Esophagus (tissue), 2 donors: ENCODE results near the gene DHRS9. TPM values are rescaled to one million over a fixed set of nuclear protein-coding genes. Genes with fewer than 3 reads are reported as not detected.

Experiments
- H3K27ac ChIP-seq, 2 donors: one replicate each; pipeline ENCODE4 v1.5.1; 2013; ENCODE audit warnings: low read depth in 2 of 2, mild to moderate bottlenecking in 2 of 2, inconsistent platforms in 1 of 2, low read length in 1 of 2, moderate library complexity in 1 of 2
- H3K27me3 ChIP-seq, 2 donors: one replicate each; pipeline ENCODE4 v1.6.1; 2013; ENCODE audit warnings: low read length in 2 of 2, control low read depth in 1 of 2, mild to moderate bottlenecking in 1 of 2; ENCODE audit not compliant: insufficient read depth in 2 of 2, control insufficient read depth in 1 of 2
- H3K36me3 ChIP-seq, 2 donors: one replicate each; pipeline ENCODE4 v1.6.1; 2013; ENCODE audit warnings: low read length in 1 of 2; ENCODE audit not compliant: control insufficient read depth in 2 of 2, insufficient read depth in 2 of 2
- H3K4me1 ChIP-seq, 2 donors: one replicate each; pipeline ENCODE4 v1.6.1; 2013; ENCODE audit warnings: low read length in 1 of 2; ENCODE audit not compliant: control insufficient read depth in 2 of 2, insufficient read depth in 2 of 2
- H3K4me3 ChIP-seq, 2 donors: one replicate each; pipeline ENCODE4 v1.5.1; 2013; ENCODE audit warnings: low read length in 2 of 2, mild to moderate bottlenecking in 2 of 2, low read depth in 1 of 2, moderate library complexity in 1 of 2
- H3K9me3 ChIP-seq, 2 donors: one replicate each; pipeline ENCODE4 v1.6.1; 2013; ENCODE audit warnings: mild to moderate bottlenecking in 2 of 2, low read depth in 1 of 2, low read length in 1 of 2, moderate library complexity in 1 of 2; ENCODE audit not compliant: control insufficient read depth in 2 of 2, insufficient read depth in 1 of 2
- WGBS, 2 donors: extraction: QIAGEN DNeasy Blood & Tissue Kit; methylation state at CpG; one replicate each; pipeline ENCODE4 v1.1.7; 2013; 5-methylcytosine and 5-hydroxymethylcytosine counted together
- polyA plus RNA-seq, 2 donors: library from polyadenylated mRNA; stranded (reverse); fragments of 200-250 nt; gene quantifications; one replicate each; pipeline ENCODE4 v1.2.3, GENCODE V29; 2013
- donor health status: healthy with polysubstance abuse.
- donor health status: Bipolar disorder and iron deficiency.

The DHRS9 gene
- polyA plus RNA-seq, 2 donors, result 9.2 to 33.4 TPM

- no peaks in the 10 kb centered on the region for H3K4me1 ChIP-seq
- no peaks in the 10 kb centered on the region for H3K9me3 ChIP-seq
- H3K36me3 ChIP-seq, result no peaks in the 10 kb centered on the region
- peak overlapping the region in 1 of 2 donors; percentile 41 for H3K27ac ChIP-seq
- H3K4me3 ChIP-seq, result no peak overlapping the region
- WGBS, 2 donors, result 66 to 85% methylated on average over 3 of the region's 3 CpGs
- H3K27me3 ChIP-seq, result no peaks in the 10 kb centered on the region
Measured at GRCh38 chr2:169073211-169073962, 4.0 kb downstream of the DHRS9 start.

GRCh38 chr2:169073963-169074751 is 4.8 kb downstream of the DHRS9 start:
- no peaks in the 10 kb centered on the region for H3K36me3 ChIP-seq
- WGBS, 2 donors, result 84 to 86% methylated on average over 9 of the region's 9 CpGs
- no peak overlapping the region for H3K27ac ChIP-seq
- no peaks in the 10 kb centered on the region for H3K27me3 ChIP-seq
- H3K4me3 ChIP-seq, result no peak overlapping the region
- no peaks in the 10 kb centered on the region for H3K9me3 ChIP-seq
- H3K4me1 ChIP-seq, result no peaks in the 10 kb centered on the region

DNA sequence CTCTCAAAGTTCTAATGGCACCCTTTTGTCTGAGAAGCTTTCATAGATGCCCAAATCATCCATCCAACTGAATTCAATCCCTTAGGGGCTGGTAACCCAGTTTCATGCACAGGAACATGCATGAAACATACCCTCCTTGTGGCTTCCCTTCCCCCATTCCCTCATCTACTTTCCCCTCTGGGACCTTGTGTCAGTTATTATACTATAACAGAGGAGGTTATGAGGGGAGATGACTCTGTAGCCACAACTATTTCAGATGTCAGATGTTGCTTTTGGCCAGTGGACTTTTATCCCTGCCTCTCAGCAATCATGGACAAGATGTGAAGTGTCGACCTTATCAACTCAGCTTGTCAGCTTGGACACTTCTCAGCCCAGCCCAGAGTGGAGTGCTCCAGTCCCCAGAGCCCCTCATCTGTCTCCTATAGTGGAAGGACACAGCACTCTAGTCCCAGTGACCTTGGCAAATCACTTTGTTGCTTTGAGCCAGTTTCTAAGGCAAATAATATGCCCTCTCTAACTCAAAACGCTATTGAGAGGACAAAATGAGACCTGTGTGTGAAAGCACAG is 8.4 kb downstream of the DHRS9 start:
- H3K27ac ChIP-seq, result no peak overlapping the region

GRCh38 chr2:169080250-169081069 is 11.1 kb downstream of the DHRS9 start:
- H3K36me3 ChIP-seq, result no peaks in the 10 kb centered on the region
- H3K4me3 ChIP-seq, result no peak overlapping the region
- no peaks in the 10 kb centered on the region for H3K9me3 ChIP-seq
- 81 to 86% methylated on average over 2 of the region's 2 CpGs for WGBS, 2 donors
- H3K4me1 ChIP-seq, result no peaks in the 10 kb centered on the region
- no peak overlapping the region for H3K27ac ChIP-seq
- no peaks in the 10 kb centered on the region for H3K27me3 ChIP-seq

More for the DNA sequence above, 8.4 kb downstream of the DHRS9 start:
- no peaks in the 10 kb centered on the region for H3K27me3 ChIP-seq
- H3K4me1 ChIP-seq, result no peaks in the 10 kb centered on the region
- H3K36me3 ChIP-seq, result no peaks in the 10 kb centered on the region
- H3K9me3 ChIP-seq, result no peaks in the 10 kb centered on the region
- no peak overlapping the region for H3K4me3 ChIP-seq
- WGBS, 2 donors, result 37 to 40% methylated on average over 2 of the region's 2 CpGs

GRCh38 chr2:169081551-169081950 is 12.2 kb downstream of the DHRS9 start:
- H3K36me3 ChIP-seq, result no peaks in the 10 kb centered on the region
- H3K4me1 ChIP-seq, result no peaks in the 10 kb centered on the region
- no peaks in the 10 kb centered on the region for H3K27me3 ChIP-seq

DNA sequence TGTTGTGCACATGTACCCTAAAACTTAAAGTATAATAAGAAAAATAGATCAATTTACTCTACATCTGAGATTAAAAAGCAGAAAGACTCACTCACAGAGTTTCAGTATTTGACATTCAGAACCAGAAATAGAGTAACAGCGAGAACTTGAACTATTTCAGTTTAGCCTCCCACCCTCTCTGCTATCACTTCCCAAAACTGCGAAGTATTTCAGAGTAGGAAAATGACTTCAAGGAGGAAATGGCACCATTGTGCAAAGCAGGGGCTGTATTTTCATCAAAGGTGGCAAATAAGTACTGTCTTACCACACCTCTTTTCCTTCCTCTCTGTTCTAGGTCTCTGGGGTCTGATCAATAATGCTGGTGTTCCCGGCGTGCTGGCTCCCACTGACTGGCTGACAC is 13.6 kb downstream of the DHRS9 start:
- 66 to 76% methylated on average over 4 of the region's 4 CpGs for WGBS, 2 donors
- H3K27me3 ChIP-seq, result no peaks in the 10 kb centered on the region
- no peak overlapping the region for H3K4me3 ChIP-seq
- H3K27ac ChIP-seq, result no peak overlapping the region
- H3K36me3 ChIP-seq, result no peaks in the 10 kb centered on the region
- no peaks in the 10 kb centered on the region for H3K4me1 ChIP-seq
- H3K9me3 ChIP-seq, result peaks cover 0 to 3% of the 10 kb centered on the region in 2 donors

More at GRCh38 chr2:169081551-169081950, 12.2 kb downstream of the DHRS9 start:
- no peak overlapping the region for H3K4me3 ChIP-seq
- H3K27ac ChIP-seq, result no peak overlapping the region
- no peaks in the 10 kb centered on the region for H3K9me3 ChIP-seq
- WGBS, 2 donors, result 83 to 87% methylated on average over 5 of the region's 5 CpGs

- Histone ChIP-seq H3K4me3 (no peak overlapping the region), H3K9me3 (peaks cover 0 to 3% of the 10 kb centered on the region in 2 donors), H3K4me1 (no peaks in the 10 kb centered on the region), H3K27me3 (no peaks in the 10 kb centered on the region), H3K36me3 (no peaks in the 10 kb centered on the region), H3K27ac (no peak overlapping the region)
- 76 to 87% methylated on average over 3 of the region's 3 CpGs for WGBS, 2 donors
Measured at GRCh38 chr2:169086893-169087467, 17.6 kb downstream of the DHRS9 start.

- WGBS, 2 donors, result 84% methylated on average over 6 of the region's 6 CpGs
- Histone ChIP-seq H3K27me3 (no peaks in the 10 kb centered on the region), H3K4me1 (no peaks in the 10 kb centered on the region), H3K36me3 (no peaks in the 10 kb centered on the region), H3K27ac (no peak overlapping the region), H3K4me3 (no peak overlapping the region), H3K9me3 (peaks cover 0 to 3% of the 10 kb centered on the region in 2 donors)
Measured at GRCh38 chr2:169087757-169088379, 18.5 kb downstream of the DHRS9 start.
